ENCODE data around the gene ARSB. TPM values are rescaled to one million over a fixed set of nuclear protein-coding genes. Genes with fewer than 3 reads are reported as not detected.

Gene ARSB
- total RNA-seq, 4 donors from 2014 or later, result 23.0 to 109 (median 52.6) TPM

GRCh38 chr5:78809444-78809843 lies 175.7 kb downstream of the ARSB start:
- ATAC-seq, result peak; percentile 28
- no peaks in the 10 kb centered on the region for H3K9me3 ChIP-seq
- no peaks in the 10 kb centered on the region for H3K36me3 ChIP-seq
- TF ChIP-seq EP300 (IDR thresholded peaks at IDR 0.05) (no peak), POLR2A (IDR thresholded peaks at IDR 0.05) (no peak), POLR2AphosphoS5 (IDR thresholded peaks at IDR 0.05) (no peak), CTCF (IDR thresholded peaks at IDR 0.05) (no peak)
- H3K4me3 ChIP-seq, result no peak overlapping the region
- no peaks in the 10 kb centered on the region for H3K27me3 ChIP-seq
- H3K27ac ChIP-seq, result no peak overlapping the region
- 60 to 65% methylated on average over 1 to 6 of the region's 11 CpGs for WGBS, 2 donors (ENCODE audit: low coverage in 1 of 2)
- H3K4me1 ChIP-seq, result peaks cover 0 to under 1% (median 0%) of the 10 kb centered on the region in 3 donors

GRCh38 chr5:78808818-78809217 lies 176.3 kb downstream of the ARSB start:
- 83 to 89% methylated on average over 2 to 6 of the region's 8 CpGs for WGBS, 2 donors (ENCODE audit: low coverage in 1 of 2)
- TF ChIP-seq POLR2A (IDR thresholded peaks at IDR 0.05), result no peak
- no peak for TF ChIP-seq EP300 (IDR thresholded peaks at IDR 0.05)
- TF ChIP-seq POLR2AphosphoS5 (IDR thresholded peaks at IDR 0.05), result no peak
- H3K27ac ChIP-seq, result no peak overlapping the region

GRCh38 chr5:78808380-78808779 lies 176.7 kb downstream of the ARSB start:
- no peaks in the 10 kb centered on the region for H3K36me3 ChIP-seq
- TF ChIP-seq POLR2AphosphoS5 (IDR thresholded peaks at IDR 0.05) (no peak), POLR2A (IDR thresholded peaks at IDR 0.05) (no peak), EP300 (IDR thresholded peaks at IDR 0.05) (no peak), CTCF (IDR thresholded peaks at IDR 0.05) (no peak)
- H3K27ac ChIP-seq, result no peak overlapping the region
- H3K9me3 ChIP-seq, result no peaks in the 10 kb centered on the region
- 95% methylated on average over 4 of the region's 6 CpGs; no CpG with 5 or more reads in 1 of the 2 donors for WGBS, 2 donors (ENCODE audit: low coverage in 1 of 2)
- no peak overlapping the region for H3K4me3 ChIP-seq
- ATAC-seq, result peak; percentile 48
- H3K27me3 ChIP-seq, result no peaks in the 10 kb centered on the region
- H3K4me1 ChIP-seq, result peaks cover 0 to 11% (median 0%) of the 10 kb centered on the region in 3 donors

More at GRCh38 chr5:78808818-78809217, 176.3 kb downstream of the ARSB start:
- Histone ChIP-seq H3K36me3 (no peaks in the 10 kb centered on the region), H3K4me3 (no peak overlapping the region), H3K27me3 (no peaks in the 10 kb centered on the region), H3K4me1 (peaks cover 0 to 7% (median 0%) of the 10 kb centered on the region in 3 donors), H3K9me3 (no peaks in the 10 kb centered on the region)
- ATAC-seq, result no peak

- TF ChIP-seq POLR2A (IDR thresholded peaks at IDR 0.05) (no peak), EP300 (IDR thresholded peaks at IDR 0.05) (no peak)
- Histone ChIP-seq H3K27me3 (no peaks in the 10 kb centered on the region), H3K4me1 (peaks cover 0 to 18% (median 0%) of the 10 kb centered on the region in 3 donors), H3K4me3 (no peak overlapping the region), H3K27ac (no peak overlapping the region), H3K36me3 (no peaks in the 10 kb centered on the region), H3K9me3 (no peaks in the 10 kb centered on the region)
- 80 to 94% methylated on average over 3 to 8 of the region's 8 CpGs for WGBS, 2 donors (ENCODE audit: low coverage in 1 of 2)
- no peak for ATAC-seq
Observed at GRCh38 chr5:78806544-78806943, 178.6 kb downstream of the ARSB start.

GRCh38 chr5:78805474-78806124 lies 179.5 kb downstream of the ARSB start:
- Histone ChIP-seq H3K4me3 (no peak overlapping the region), H3K27ac (no peak overlapping the region), H3K36me3 (no peaks in the 10 kb centered on the region), H3K4me1 (peaks cover 0 to 18% (median 0%) of the 10 kb centered on the region in 3 donors), H3K9me3 (no peaks in the 10 kb centered on the region), H3K27me3 (no peaks in the 10 kb centered on the region)
- ATAC-seq, result no peak
- TF ChIP-seq POLR2AphosphoS5 (IDR thresholded peaks at IDR 0.05) (no peak), CTCF (IDR thresholded peaks at IDR 0.05) (no peak), POLR2A (IDR thresholded peaks at IDR 0.05) (no peak), EP300 (IDR thresholded peaks at IDR 0.05) (no peak)
- WGBS, 2 donors (ENCODE audit: low coverage in 1 of 2), result 100% methylated on average over 3 of the region's 10 CpGs

- Histone ChIP-seq H3K9me3 (no peaks in the 10 kb centered on the region), H3K36me3 (no peaks in the 10 kb centered on the region), H3K27me3 (no peaks in the 10 kb centered on the region), H3K4me3 (no peak overlapping the region), H3K27ac (no peak overlapping the region), H3K4me1 (peaks cover 0 to 18% (median 0%) of the 10 kb centered on the region in 3 donors)
- TF ChIP-seq POLR2A (IDR thresholded peaks at IDR 0.05) (no peak), CTCF (IDR thresholded peaks at IDR 0.05) (no peak)
- no peak for ATAC-seq
- WGBS, 2 donors (ENCODE audit: low coverage in 1 of 2), result 83 to 97% methylated on average over 6 of the region's 6 CpGs
Observed at GRCh38 chr5:78804995-78805394, 180.1 kb downstream of the ARSB start.

Data from gastroesophageal sphincter (tissue), 4 donors.